GM19035 (cell line): ENCODE results near the gene G6PC1.

ENCODE experiments used
- ATAC-seq: cut with Tn5 transposase; IDR thresholded peaks from one replicate; pipeline ENCODE4 v1.9.1; 2021; ENCODE audit not compliant: unreplicated experiment

The G6PC1 gene

GRCh38 chr17:42937712-42938596 lies 37.4 kb downstream of the G6PC1 start:
- ATAC-seq: no peak

DNA sequence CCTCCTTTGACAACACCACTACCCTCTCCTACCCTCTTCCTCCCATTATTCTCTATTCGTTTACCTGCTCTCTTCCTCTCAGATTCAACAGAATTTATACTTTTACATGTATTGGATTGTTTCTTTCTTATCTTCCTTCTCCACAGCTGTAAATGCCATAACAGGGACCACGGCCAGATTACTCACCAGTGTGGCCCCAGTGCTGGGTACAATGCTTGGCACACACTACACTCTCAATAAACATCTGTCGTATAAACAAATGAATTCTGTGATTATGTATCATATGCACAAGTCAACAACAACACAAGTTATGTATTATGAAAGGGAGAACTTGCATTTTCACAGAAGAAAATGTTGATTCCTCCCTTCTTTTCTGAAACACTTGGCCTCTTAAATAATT lies 43.6 kb downstream of the G6PC1 start:
- ATAC-seq: no peak

DNA sequence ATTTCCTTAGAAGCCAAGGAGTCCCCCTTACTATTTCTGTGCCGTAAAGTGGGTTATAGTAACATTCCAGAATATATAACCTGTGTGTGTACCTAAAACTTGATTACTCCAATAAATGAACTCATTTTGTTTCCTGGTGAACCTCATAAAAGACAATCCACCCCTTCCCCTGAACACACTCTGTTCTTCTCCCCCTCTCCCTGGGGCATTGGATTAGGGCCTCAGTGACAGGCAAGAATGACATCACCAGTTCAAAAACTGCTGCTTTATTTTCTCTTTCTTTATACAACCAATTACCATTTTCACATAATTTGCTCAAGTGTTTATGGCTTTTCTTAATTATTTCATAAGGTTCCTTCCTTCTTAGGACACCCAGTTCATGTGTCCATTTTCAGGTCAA lies 46.2 kb downstream of the G6PC1 start:
- no peak for ATAC-seq

- ATAC-seq: no peak
Observed at GRCh38 chr17:42950044-42950783, 49.6 kb downstream of the G6PC1 start.
